HCT116 (cell line): Measurements from ENCODE around the gene SMTN. TPM values are rescaled to one million over a fixed set of nuclear protein-coding genes. Genes with fewer than 3 reads are reported as not detected.
"Not testable (repeated sequence)": the region's sequence is repeated elsewhere in the genome, so short reads cannot be mapped to it uniquely, and the experiment has no call there.

Experiments
- ATAC-seq: fragments of 200-7000 bp; cut with Tn5 transposase; 2 replicates; pipeline ENCODE4 v1.9.1; 2020; ENCODE audit warnings: mild to moderate bottlenecking, moderate library complexity
- BruUV-seq: library from RNA; stranded (reverse); fragments of 400-500 nt; replicated peaks from 2 replicates; lab custom pipeline; 2021; lab: Mats Ljungman, UMichigan
- CTCF ChIA-PET: fragments of 300-600 bp; sonication (Branson Sonifier 250); formaldehyde crosslinking; loops from one replicate; lab custom pipeline; 2021; ENCODE audit warnings: antibody characterized with exemption; lab: Charles Lee
- POLR2A ChIA-PET: fragments of 300-600, 350-600 bp; sonication (Branson Sonifier 250); formaldehyde crosslinking; loops from one replicate; lab custom pipeline; 2021; ENCODE audit warnings: antibody characterized with exemption; lab: Charles Lee
- RAD21 ChIA-PET, 2 experiments: fragments of 300-600 bp; sonication (Branson Sonifier 250); formaldehyde crosslinking; loops; one replicate each; lab custom pipeline; 2023; ENCODE audit warnings: low total read pairs in 2 of 2; ENCODE audit not compliant: uncharacterized antibody in 2 of 2, unreplicated experiment in 2 of 2, low non-redundant PET in 1 of 2; lab: Charles Lee
- DNase-seq: peaks from one replicate; pipeline ENCODE4 v3.0.0-alpha.2; 2010; ENCODE audit warnings: low read depth, low spot score
- H2AFZ ChIP-seq: fragments of 200-600 bp; shearing (Covaris generic), sonication (generic); 2 replicates; pipeline ENCODE4 v1.6.1; 2017; ENCODE audit warnings: low read depth, mixed run types, mixed read lengths, antibody characterized with exemption, low read length; ENCODE audit not compliant: poor library complexity, severe bottlenecking
- H3K27ac ChIP-seq: 2 replicates; pipeline ENCODE4 v1.5.1; 2012; ENCODE audit warnings: low read depth, low read length
- H3K27me3 ChIP-seq: fragments of 200-600 bp; sonication (generic); 2 replicates; pipeline ENCODE4 v1.6.1; 2016; ENCODE audit warnings: mixed run types, low read length, mixed read lengths; ENCODE audit not compliant: insufficient read depth
- H3K36me3 ChIP-seq, 2 experiments: fragments of 200-500 bp in 1 of 2; fragments of 200-600 bp in 1 of 2; sonication (Bioruptor generic) in 1 of 2; sonication (generic) in 1 of 2; 2 replicates each; pipeline versions ENCODE4 v1.5.1 to v1.6.1; 2014 to 2016; ENCODE audit warnings: low read length in 2 of 2, inconsistent platforms in 1 of 2, mixed read lengths in 1 of 2, mixed run types in 1 of 2; ENCODE audit not compliant: insufficient read depth in 2 of 2, control insufficient read depth in 1 of 2
- H3K4me1 ChIP-seq, 2 experiments: fragments of 200-600 bp in 1 of 2; sonication (generic) in 1 of 2; 2 replicates each; pipeline versions ENCODE4 v1.5.1 to v1.6.1; 2012 to 2017; ENCODE audit warnings: low read length in 2 of 2, inconsistent platforms in 1 of 2, mild to moderate bottlenecking in 1 of 2, mixed read lengths in 1 of 2, mixed run types in 1 of 2, moderate library complexity in 1 of 2; ENCODE audit not compliant: insufficient read depth in 2 of 2, control insufficient read depth in 1 of 2
- H3K4me2 ChIP-seq: fragments of 200-600 bp; sonication (generic); 2 replicates; pipeline ENCODE4 v1.6.1; 2017; ENCODE audit warnings: mixed run types, low read length, mixed read lengths
- H3K4me3 ChIP-seq, 2 experiments: fragments of 200-600 bp in 1 of 2; sonication (generic) in 1 of 2; replicated peaks in 1 of 2; 2 replicates each; pipeline ENCODE4 v1.5.1; 2011 to 2016; ENCODE audit warnings: low read length in 2 of 2, control low read depth in 1 of 2, low read depth in 1 of 2, mild to moderate bottlenecking in 1 of 2, mixed read lengths in 1 of 2, mixed run types in 1 of 2
- H3K79me2 ChIP-seq: fragments of 200-600 bp; sonication (generic); 2 replicates; pipeline ENCODE4 v1.6.1; 2017; ENCODE audit warnings: mild to moderate bottlenecking, mixed run types, low read length, moderate library complexity, mixed read lengths; ENCODE audit not compliant: insufficient read depth
- H3K9ac ChIP-seq: fragments of 200-600 bp; sonication (generic); 2 replicates; pipeline ENCODE4 v1.6.1; 2016; ENCODE audit warnings: low read length, mixed read lengths
- H3K9me2 ChIP-seq: fragments of 200-600 bp; sonication (generic), shearing (Covaris generic); 2 replicates; pipeline ENCODE4 v1.6.1; 2017; ENCODE audit warnings: mixed run types, mild to moderate bottlenecking, moderate library complexity; ENCODE audit not compliant: insufficient read depth
- H3K9me3 ChIP-seq, 2 experiments: fragments of 200-500 bp in 1 of 2; fragments of 200-600 bp in 1 of 2; sonication (Bioruptor generic) in 1 of 2; sonication (generic) in 1 of 2; 2 replicates each; pipeline ENCODE4 v1.6.1; 2014 to 2017; ENCODE audit warnings: low read length in 2 of 2, mixed read lengths in 2 of 2, inconsistent platforms in 1 of 2, low read depth in 1 of 2, mild to moderate bottlenecking in 1 of 2, mixed run types in 1 of 2, moderate library complexity in 1 of 2; ENCODE audit not compliant: control insufficient read depth in 1 of 2, insufficient read depth in 1 of 2
- H4K20me1 ChIP-seq: fragments of 200-600 bp; sonication (generic), shearing (Covaris generic); 2 replicates; pipeline ENCODE4 v1.6.1; 2017; ENCODE audit warnings: mixed run types, mild to moderate bottlenecking, moderate library complexity; ENCODE audit not compliant: insufficient read depth
- CTCF ChIP-seq, 3 experiments: fragments of 200-600 bp in 1 of 3; sonication (generic) in 1 of 3; IDR thresholded peaks in 2 of 3; conservative IDR thresholded peaks in 1 of 3; 2 replicates each; pipeline ENCODE4 v1.5.1; 2012 to 2017; ENCODE audit warnings: low read depth in 2 of 3, low read length in 2 of 3, antibody characterized with exemption in 1 of 3, borderline replicate concordance in 1 of 3, control low read depth in 1 of 3, mild to moderate bottlenecking in 1 of 3, mixed read lengths in 1 of 3, mixed run types in 1 of 3, moderate library complexity in 1 of 3; ENCODE audit not compliant: insufficient read depth in 1 of 3
- EGR1 ChIP-seq: IDR thresholded peaks from 2 replicates; pipeline ENCODE4 v1.6.1; 2012; ENCODE audit warnings: low read depth
- POLR2A ChIP-seq: IDR thresholded peaks from 2 replicates; pipeline ENCODE4 v1.7.0; 2011; ENCODE audit warnings: borderline replicate concordance; ENCODE audit not compliant: insufficient read depth, insufficient read length; ENCODE audit errors: extremely low read depth
- RAD21 ChIP-seq: IDR thresholded peaks from 2 replicates; pipeline ENCODE4 v1.6.1; 2012; ENCODE audit warnings: low read depth, mild to moderate bottlenecking
- TCF7L2 ChIP-seq: IDR thresholded peaks from 2 replicates; pipeline ENCODE4 v1.7.0; 2011; ENCODE audit warnings: borderline replicate concordance, inconsistent platforms; ENCODE audit not compliant: insufficient read depth, insufficient read length; ENCODE audit errors: extremely low read depth
- YY1 ChIP-seq: IDR thresholded peaks from 2 replicates; pipeline ENCODE4 v1.6.1; 2011; ENCODE audit warnings: low read length, low read depth, moderate library complexity, mild to moderate bottlenecking; ENCODE audit not compliant: insufficient replicate concordance; ENCODE audit errors: extremely low read depth
- intact Hi-C: fragments of 100-400 bp; cut with micrococcal nuclease; formaldehyde crosslinking; loops from 2 replicates; pipeline ENCODE4 v1.10.0; 2022
- total RNA-seq: library from RNA; stranded (reverse); gene quantifications from one replicate; pipeline ENCODE4 v1.2.1, GENCODE V29; 2021; ENCODE audit not compliant: unreplicated experiment
- TF ChIP-seq, protein P1 (sequence below): IDR thresholded peaks from 2 replicates; pipeline ENCODE4 v1.6.1; 2012

Gene SMTN
- total RNA-seq, 1 experiment from 2014 or later, result 148 TPM

DNA sequence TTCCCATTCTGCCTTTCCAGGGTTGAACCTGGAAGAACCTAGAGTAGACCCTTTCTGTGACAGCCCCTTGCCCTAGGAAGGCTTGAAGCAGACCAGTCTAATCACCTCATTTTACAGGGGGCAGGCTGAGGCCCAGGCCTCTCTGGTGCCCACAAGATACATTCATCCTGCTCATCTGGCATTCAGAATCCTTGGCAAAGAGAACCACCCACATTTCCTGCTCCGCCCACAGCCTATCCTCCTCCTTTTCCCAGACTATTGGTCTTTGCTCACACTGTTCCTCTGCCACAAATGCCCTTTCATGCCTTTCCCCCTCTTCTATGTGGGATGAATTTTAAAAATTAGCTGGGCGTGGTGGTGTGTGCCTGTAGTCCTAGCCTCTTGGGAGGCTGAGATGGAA is 2.7 kb upstream of the SMTN start:
- H3K4me2 ChIP-seq, DNase-seq, H3K9ac ChIP-seq, ATAC-seq, intact Hi-C loops, H3K36me3 ChIP-seq, H3K9me3 ChIP-seq, H2AFZ ChIP-seq, H3K9me2 ChIP-seq, RAD21 ChIA-PET, H3K27ac ChIP-seq, BruUV-seq, H4K20me1 ChIP-seq, CTCF ChIA-PET, H3K27me3 ChIP-seq, H3K4me3 ChIP-seq: not testable (repeated sequence)
- Histone ChIP-seq H3K4me1 (peaks cover 22 to 40% of the 10 kb centered on the region in 2 experiments), H3K79me2 (peaks cover 28% of the 10 kb centered on the region)
- POLR2A ChIA-PET, result interaction anchor here (7.6 kb wide), 1 partner anchor 15 kb away, joined by 86 read pairs; no protein-coding TSS in a partner anchor

GRCh38 chr22:31079095-31079642 is 1.9 kb upstream of the SMTN start:
- peaks cover 30 to 47% of the 10 kb centered on the region in 2 experiments for H3K4me1 ChIP-seq
- no peaks in the 10 kb centered on the region for H3K36me3 ChIP-seq
- H3K4me3 ChIP-seq, result no peak overlapping the region
- DNase-seq (no peak), ATAC-seq (no peak)
- no TSS peak for BruUV-seq
- no peaks in the 10 kb centered on the region for H3K9me2 ChIP-seq
- no peaks in the 10 kb centered on the region for H4K20me1 ChIP-seq
- H3K4me2 ChIP-seq, result no peak overlapping the region
- intact Hi-C loops, result no loop called here
- ChIA-PET POLR2A (interaction anchor here (0.9 to 7.6 kb wide), 2 partner anchors 16 to 110 kb away, joined by 3 to 86 read pairs; partner anchors contain the start of gene TUG1), RAD21 (no interaction called here), CTCF (interaction anchor here (1.2 kb wide), 1 partner anchor 15 kb away, joined by 3 read pairs; no protein-coding TSS in a partner anchor)
- H3K27ac ChIP-seq, result no peak overlapping the region
- no peaks in the 10 kb centered on the region for H3K27me3 ChIP-seq
- no peak overlapping the region for H2AFZ ChIP-seq
- no peak overlapping the region for H3K9ac ChIP-seq
- H3K79me2 ChIP-seq, result peaks cover 35% of the 10 kb centered on the region
- no peak for TF ChIP-seq RAD21
- no peak for TF ChIP-seq CTCF (IDR thresholded peaks at IDR 0.05 in 2 of 3, conservative IDR thresholded peaks at IDR 0.05 in 1 of 3; ENCODE audit: borderline replicate concordance in 1 of 3, insufficient read depth in 1 of 3, low read depth in 2 of 3, low read length in 2 of 3)
- TF ChIP-seq POLR2A, result no peak
- TF ChIP-seq, protein P1, sequence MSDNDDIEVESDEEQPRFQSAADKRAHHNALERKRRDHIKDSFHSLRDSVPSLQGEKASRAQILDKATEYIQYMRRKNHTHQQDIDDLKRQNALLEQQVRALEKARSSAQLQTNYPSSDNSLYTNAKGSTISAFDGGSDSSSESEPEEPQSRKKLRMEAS, result no peak
- TF ChIP-seq YY1, result no peak
- TF ChIP-seq TCF7L2, result peak; percentile 40
- no peak for TF ChIP-seq EGR1
- H3K9me3 ChIP-seq, result no peaks in the 10 kb centered on the region
